ENCODE data around the gene ATP10D.
"Not testable (repeated sequence)": the region's sequence is repeated elsewhere in the genome, so short reads cannot be mapped to it uniquely, and the experiment has no call there.

ATP10D gene

GRCh38 chr4:47553329-47554125 is 68.5 kb downstream of the ATP10D start:
- Histone ChIP-seq H3F3A (ENCODE audit: insufficient read depth, low read length) (no peaks in the 10 kb centered on the region), H3K4me1 (ENCODE audit: insufficient read depth, low read length, severe bottlenecking) (no peaks in the 10 kb centered on the region), H3K9me2 (ENCODE audit: low read depth, low read length) (no peaks in the 10 kb centered on the region), H3K27ac (ENCODE audit: low read depth, low read length, poor library complexity, severe bottlenecking) (no peak overlapping the region), H4K20me1 (ENCODE audit: insufficient read depth, low read length) (no peaks in the 10 kb centered on the region), H3K36me3 (ENCODE audit: insufficient read depth, low read length) (no peaks in the 10 kb centered on the region), H3K9me3 (ENCODE audit: low read length) (no peaks in the 10 kb centered on the region), H3K4me3 (ENCODE audit: low read depth, low read length, poor library complexity, severe bottlenecking) (no peak overlapping the region), H3K9ac (ENCODE audit: low read length) (no peak overlapping the region), H3K79me2 (ENCODE audit: insufficient read depth, low read length) (no peaks in the 10 kb centered on the region), H2AFZ (ENCODE audit: low read length) (no peak overlapping the region), H3K27me3 (ENCODE audit: insufficient read depth, low read length) (no peaks in the 10 kb centered on the region), H3K4me2 (ENCODE audit: low read length) (no peak overlapping the region)
- no peak for TF ChIP-seq EZH2 (IDR thresholded peaks at IDR 0.05; ENCODE audit: borderline replicate concordance, low read length)
- TF ChIP-seq, protein P1, sequence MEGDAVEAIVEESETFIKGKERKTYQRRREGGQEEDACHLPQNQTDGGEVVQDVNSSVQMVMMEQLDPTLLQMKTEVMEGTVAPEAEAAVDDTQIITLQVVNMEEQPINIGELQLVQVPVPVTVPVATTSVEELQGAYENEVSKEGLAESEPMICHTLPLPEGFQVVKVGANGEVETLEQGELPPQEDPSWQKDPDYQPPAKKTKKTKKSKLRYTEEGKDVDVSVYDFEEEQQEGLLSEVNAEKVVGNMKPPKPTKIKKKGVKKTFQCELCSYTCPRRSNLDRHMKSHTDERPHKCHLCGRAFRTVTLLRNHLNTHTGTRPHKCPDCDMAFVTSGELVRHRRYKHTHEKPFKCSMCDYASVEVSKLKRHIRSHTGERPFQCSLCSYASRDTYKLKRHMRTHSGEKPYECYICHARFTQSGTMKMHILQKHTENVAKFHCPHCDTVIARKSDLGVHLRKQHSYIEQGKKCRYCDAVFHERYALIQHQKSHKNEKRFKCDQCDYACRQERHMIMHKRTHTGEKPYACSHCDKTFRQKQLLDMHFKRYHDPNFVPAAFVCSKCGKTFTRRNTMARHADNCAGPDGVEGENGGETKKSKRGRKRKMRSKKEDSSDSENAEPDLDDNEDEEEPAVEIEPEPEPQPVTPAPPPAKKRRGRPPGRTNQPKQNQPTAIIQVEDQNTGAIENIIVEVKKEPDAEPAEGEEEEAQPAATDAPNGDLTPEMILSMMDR (IDR thresholded peaks at IDR 0.05; ENCODE audit: low read length) = no peak

DNA sequence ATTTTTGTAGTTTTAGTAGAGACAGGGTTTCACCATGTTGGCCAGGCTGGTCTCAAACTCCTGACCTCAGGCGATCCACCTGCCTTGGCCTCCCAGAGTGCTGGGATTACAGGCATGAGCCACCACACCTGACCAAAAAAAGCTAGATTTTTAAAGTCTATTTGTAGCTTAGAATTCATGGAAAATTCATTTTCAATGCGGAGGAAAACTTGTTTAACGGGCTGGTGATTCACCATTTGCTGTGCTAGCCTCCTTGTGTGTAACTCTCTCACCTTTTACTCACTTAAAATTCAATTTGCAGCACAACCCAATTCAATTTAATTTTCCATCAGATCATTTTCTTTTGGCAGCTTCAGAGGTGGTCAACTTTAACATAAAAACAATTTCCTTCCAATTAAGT is 70.8 kb downstream of the ATP10D start:
- H2AFZ ChIP-seq (ENCODE audit: low read length); H3K27ac ChIP-seq (ENCODE audit: low read depth, low read length, poor library complexity, severe bottlenecking); H3K9me3 ChIP-seq (ENCODE audit: low read length); H3K9ac ChIP-seq (ENCODE audit: low read length); H3K9me2 ChIP-seq (ENCODE audit: low read depth, low read length); H3K4me3 ChIP-seq (ENCODE audit: low read depth, low read length, poor library complexity, severe bottlenecking); H4K20me1 ChIP-seq (ENCODE audit: insufficient read depth, low read length); H3F3A ChIP-seq (ENCODE audit: insufficient read depth, low read length); H3K79me2 ChIP-seq (ENCODE audit: insufficient read depth, low read length); H3K27me3 ChIP-seq (ENCODE audit: insufficient read depth, low read length); H3K4me2 ChIP-seq (ENCODE audit: low read length); H3K36me3 ChIP-seq (ENCODE audit: insufficient read depth, low read length); H3K4me1 ChIP-seq (ENCODE audit: insufficient read depth, low read length, severe bottlenecking): not testable (repeated sequence)

GRCh38 chr4:47557255-47557654 is 72.2 kb downstream of the ATP10D start:
- Histone ChIP-seq H3K9me3 (ENCODE audit: low read length) (no peaks in the 10 kb centered on the region), H3K4me2 (ENCODE audit: low read length) (no peak overlapping the region), H3K36me3 (ENCODE audit: insufficient read depth, low read length) (no peaks in the 10 kb centered on the region), H3K27ac (ENCODE audit: low read depth, low read length, poor library complexity, severe bottlenecking) (no peak overlapping the region), H3K4me1 (ENCODE audit: insufficient read depth, low read length, severe bottlenecking) (no peaks in the 10 kb centered on the region), H3K79me2 (ENCODE audit: insufficient read depth, low read length) (no peaks in the 10 kb centered on the region), H2AFZ (ENCODE audit: low read length) (no peak overlapping the region), H3K4me3 (ENCODE audit: low read depth, low read length, poor library complexity, severe bottlenecking) (no peak overlapping the region), H3K9ac (ENCODE audit: low read length) (no peak overlapping the region), H3K9me2 (ENCODE audit: low read depth, low read length) (no peaks in the 10 kb centered on the region), H3K27me3 (ENCODE audit: insufficient read depth, low read length) (no peaks in the 10 kb centered on the region), H4K20me1 (ENCODE audit: insufficient read depth, low read length) (no peaks in the 10 kb centered on the region), H3F3A (ENCODE audit: insufficient read depth, low read length) (no peaks in the 10 kb centered on the region)
- TF ChIP-seq, protein P1 (IDR thresholded peaks at IDR 0.05; ENCODE audit: low read length) = no peak
- TF ChIP-seq EZH2 (IDR thresholded peaks at IDR 0.05; ENCODE audit: borderline replicate concordance, low read length) = no peak

GRCh38 chr4:47560682-47561081 is 75.6 kb downstream of the ATP10D start:
- Histone ChIP-seq H3K27ac (ENCODE audit: low read depth, low read length, poor library complexity, severe bottlenecking) (no peak overlapping the region), H2AFZ (ENCODE audit: low read length) (no peak overlapping the region), H4K20me1 (ENCODE audit: insufficient read depth, low read length) (no peaks in the 10 kb centered on the region), H3K9ac (ENCODE audit: low read length) (no peak overlapping the region), H3K79me2 (ENCODE audit: insufficient read depth, low read length) (no peaks in the 10 kb centered on the region), H3K9me3 (ENCODE audit: low read length) (no peaks in the 10 kb centered on the region), H3K4me1 (ENCODE audit: insufficient read depth, low read length, severe bottlenecking) (peaks cover 10% of the 10 kb centered on the region), H3K36me3 (ENCODE audit: insufficient read depth, low read length) (no peaks in the 10 kb centered on the region), H3K27me3 (ENCODE audit: insufficient read depth, low read length) (no peaks in the 10 kb centered on the region), H3F3A (ENCODE audit: insufficient read depth, low read length) (no peaks in the 10 kb centered on the region), H3K4me2 (ENCODE audit: low read length) (no peak overlapping the region), H3K4me3 (ENCODE audit: low read depth, low read length, poor library complexity, severe bottlenecking) (no peak overlapping the region), H3K9me2 (ENCODE audit: low read depth, low read length) (no peaks in the 10 kb centered on the region)
- TF ChIP-seq EZH2 (IDR thresholded peaks at IDR 0.05; ENCODE audit: borderline replicate concordance, low read length) = no peak
- TF ChIP-seq, protein P1 (IDR thresholded peaks at IDR 0.05; ENCODE audit: low read length) = no peak

Data from OCI-LY1 (cell line).